HG02884 (cell line): ENCODE data around the gene DTWD1.
"Not testable (repeated sequence)": the region's sequence is repeated elsewhere in the genome, so short reads cannot be mapped to it uniquely, and the experiment has no call there.

Experiments
- ATAC-seq: cut with Tn5 transposase; IDR thresholded peaks from one replicate; pipeline ENCODE4 v1.9.1; 2021; ENCODE audit warnings: mild to moderate bottlenecking, moderate library complexity; ENCODE audit not compliant: unreplicated experiment

DTWD1 gene

GRCh38 chr15:49645941-49646340 is 25.1 kb downstream of the DTWD1 start:
- ATAC-seq, result no peak

GRCh38 chr15:49646891-49647290 is 26.0 kb downstream of the DTWD1 start:
- ATAC-seq, result no peak

GRCh38 chr15:49649987-49650386 is 29.1 kb downstream of the DTWD1 start:
- ATAC-seq, result no peak

- no peak for ATAC-seq
These were observed 29.8 kb downstream of the DTWD1 start for GRCh38 chr15:49650676-49651075.

GRCh38 chr15:49652922-49653321 is 32.1 kb downstream of the DTWD1 start:
- no peak for ATAC-seq

GRCh38 chr15:49656734-49657133 is 35.9 kb downstream of the DTWD1 start:
- no peak for ATAC-seq

- no peak for ATAC-seq
These were observed 43.9 kb downstream of the DTWD1 start for GRCh38 chr15:49664716-49665115.

- ATAC-seq, result not testable (repeated sequence)
These were observed 45.6 kb downstream of the DTWD1 start for GRCh38 chr15:49666486-49666885.

GRCh38 chr15:49669288-49669687 is 48.4 kb downstream of the DTWD1 start:
- ATAC-seq, result no peak

GRCh38 chr15:49673861-49674260 is 53.0 kb downstream of the DTWD1 start:
- ATAC-seq, result no peak

GRCh38 chr15:49674370-49674769 is 53.5 kb downstream of the DTWD1 start:
- no peak for ATAC-seq

- ATAC-seq, result no peak
These were observed 54.2 kb downstream of the DTWD1 start for GRCh38 chr15:49675041-49675440.

- ATAC-seq, result no peak
These were observed 57.8 kb downstream of the DTWD1 start for GRCh38 chr15:49678655-49679054.

GRCh38 chr15:49686599-49686998 is 65.8 kb downstream of the DTWD1 start:
- no peak for ATAC-seq

- ATAC-seq, result no peak
These were observed 67.4 kb downstream of the DTWD1 start for GRCh38 chr15:49688135-49688790.

- no peak for ATAC-seq
These were observed 71.8 kb downstream of the DTWD1 start for GRCh38 chr15:49692514-49693090.

- ATAC-seq, result no peak
These were observed 72.7 kb downstream of the DTWD1 start for GRCh38 chr15:49693498-49693897.

GRCh38 chr15:49696433-49696832 is 75.6 kb downstream of the DTWD1 start:
- no peak for ATAC-seq

GRCh38 chr15:49697121-49697520 is 76.3 kb downstream of the DTWD1 start:
- ATAC-seq, result no peak

- not testable (repeated sequence) for ATAC-seq
These were observed 82.1 kb downstream of the DTWD1 start for GRCh38 chr15:49702982-49703381.
